Amygdala (tissue), 56 donors: Measurements from ENCODE around the gene SGK1.

Experiments used
- DNase-seq, 56 donors: peaks; one replicate each; lab custom pipeline; 2025; lab: John Stamatoyannopoulos, UW

Gene SGK1

GRCh38 chr6:134147034-134147533 lies 170.8 kb downstream of the SGK1 start:
- no peak for DNase-seq

- DNase-seq = no peak
Measured at GRCh38 chr6:134146268-134147033, 171.5 kb downstream of the SGK1 start.

GRCh38 chr6:134145786-134146185 lies 172.1 kb downstream of the SGK1 start:
- DNase-seq = no peak

GRCh38 chr6:134138226-134138975 lies 179.5 kb downstream of the SGK1 start:
- no peak for DNase-seq

- DNase-seq = no peak
Measured at GRCh38 chr6:134134654-134135053, 183.3 kb downstream of the SGK1 start.

- no peak for DNase-seq
Measured at GRCh38 chr6:134132494-134133141, 185.3 kb downstream of the SGK1 start.

- no peak for DNase-seq
Measured at GRCh38 chr6:134131530-134132139, 186.3 kb downstream of the SGK1 start.

GRCh38 chr6:134128146-134128545 lies 189.8 kb downstream of the SGK1 start:
- DNase-seq = no peak

- DNase-seq = no peak
Measured at GRCh38 chr6:134123666-134124208, 194.2 kb downstream of the SGK1 start.

- DNase-seq = no peak
Measured at GRCh38 chr6:134122775-134123174, 195.1 kb downstream of the SGK1 start.

- DNase-seq = no peak
Measured at GRCh38 chr6:134119486-134119885, 198.4 kb downstream of the SGK1 start.
